Neural cell (in vitro differentiated cells): ENCODE data around the gene GLT8D1. TPM values are rescaled to one million over a fixed set of nuclear protein-coding genes. Genes with fewer than 3 reads are reported as not detected.

Experiments
- H2AFZ ChIP-seq: fragments of 200-600, 300-800 bp; sonication (generic), shearing (Covaris generic); 2 replicates; pipeline ENCODE4 v1.6.0; 2014; ENCODE audit warnings: low read depth, mild to moderate bottlenecking, antibody characterized with exemption, low read length, moderate library complexity
- H3F3A ChIP-seq: fragments of 200-600 bp; shearing (Covaris generic); 2 replicates; pipeline ENCODE4 v1.6.1; 2016; ENCODE audit warnings: mild to moderate bottlenecking, moderate library complexity, mixed read lengths, antibody characterized with exemption, low read length; ENCODE audit not compliant: insufficient read depth, poor library complexity, severe bottlenecking
- H3K27ac ChIP-seq: fragments of 200-600, 300-800 bp; sonication (generic), shearing (Covaris generic); 2 replicates; pipeline ENCODE4 v1.5.1; 2014; ENCODE audit warnings: mild to moderate bottlenecking, low read length, moderate library complexity
- H3K27me3 ChIP-seq: fragments of 300-800, 200-600 bp; sonication (generic), shearing (Covaris generic); 2 replicates; pipeline ENCODE4 v1.6.0; 2014; ENCODE audit warnings: mild to moderate bottlenecking, low read depth, low read length, moderate library complexity; ENCODE audit not compliant: insufficient read depth
- H3K36me3 ChIP-seq: fragments of 300-800, 200-600 bp; sonication (generic), shearing (Covaris generic); 2 replicates; pipeline ENCODE4 v1.5.1; 2014; ENCODE audit warnings: mild to moderate bottlenecking, antibody characterized with exemption, low read length, moderate library complexity; ENCODE audit not compliant: insufficient read depth
- H3K4me2 ChIP-seq: fragments of 300-800, 200-600 bp; sonication (generic), shearing (Covaris generic); 2 replicates; pipeline ENCODE4 v1.6.0; 2014; ENCODE audit warnings: mild to moderate bottlenecking, low read length
- H3K4me3 ChIP-seq: fragments of 300-800, 200-600 bp; sonication (generic), shearing (Covaris generic); 2 replicates; pipeline ENCODE4 v1.5.1; 2014; ENCODE audit warnings: mild to moderate bottlenecking, low read length, moderate library complexity
- H3K79me2 ChIP-seq: fragments of 200-600 bp; shearing (Covaris generic); replicated peaks from 2 replicates; pipeline ENCODE4 v1.6.0; 2014; ENCODE audit warnings: mild to moderate bottlenecking, low read length, moderate library complexity; ENCODE audit not compliant: insufficient read depth
- H3K9ac ChIP-seq: fragments of 300-800, 200-600 bp; sonication (generic), shearing (Covaris generic); 2 replicates; pipeline ENCODE4 v1.6.1; 2016; ENCODE audit warnings: mild to moderate bottlenecking, low read length, mixed read lengths
- H3K9me2 ChIP-seq: fragments of 200-600 bp; shearing (Covaris generic); 2 replicates; pipeline ENCODE4 v1.6.1; 2016; ENCODE audit warnings: mild to moderate bottlenecking, low read length, mixed read lengths; ENCODE audit not compliant: insufficient read depth
- H3K9me3 ChIP-seq: fragments of 200-600, 300-800 bp; sonication (generic), shearing (Covaris generic); 2 replicates; pipeline ENCODE4 v1.6.1; 2016; ENCODE audit warnings: mild to moderate bottlenecking, mixed run types, low read length, moderate library complexity, mixed read lengths
- H4K20me1 ChIP-seq: fragments of 200-600 bp; shearing (Covaris generic); 2 replicates; pipeline ENCODE4 v1.6.1; 2016; ENCODE audit warnings: mild to moderate bottlenecking, mixed run types; ENCODE audit not compliant: insufficient read depth
- EP300 ChIP-seq: fragments of 450-650 bp; conservative IDR thresholded peaks from 2 replicates; pipeline ENCODE4 v1.6.1; 2014; ENCODE audit warnings: antibody characterized with exemption, mild to moderate bottlenecking, moderate library complexity; ENCODE audit not compliant: poor library complexity, severe bottlenecking
- EZH2 ChIP-seq: fragments of 200-600, 300-800 bp; shearing (Covaris generic), sonication (generic); IDR thresholded peaks from 2 replicates; pipeline ENCODE4 v1.6.1; 2014; ENCODE audit warnings: antibody characterized with exemption, low read length, borderline replicate concordance, mild to moderate bottlenecking; ENCODE audit not compliant: insufficient read depth, poor library complexity, severe bottlenecking
- MXI1 ChIP-seq: fragments of 450-650 bp; conservative IDR thresholded peaks from 2 replicates; pipeline ENCODE4 v1.6.1; 2014; ENCODE audit warnings: antibody characterized with exemption, mild to moderate bottlenecking; ENCODE audit not compliant: poor library complexity, severe bottlenecking
- POLR2AphosphoS5 ChIP-seq: IDR thresholded peaks from 2 replicates; pipeline ENCODE4 v1.6.1; 2012
- RAD21 ChIP-seq: fragments of 450-650 bp; conservative IDR thresholded peaks from 2 replicates; pipeline ENCODE4 v1.6.1; 2014; ENCODE audit warnings: antibody characterized with exemption, mild to moderate bottlenecking, moderate library complexity
- SMC3 ChIP-seq: fragments of 450-650 bp; conservative IDR thresholded peaks from 2 replicates; pipeline ENCODE4 v1.6.1; 2014; ENCODE audit warnings: antibody characterized with exemption, mild to moderate bottlenecking, moderate library complexity; ENCODE audit not compliant: poor library complexity
- TAF1 ChIP-seq: IDR thresholded peaks from 2 replicates; pipeline ENCODE4 v1.6.1; 2012; ENCODE audit warnings: low read depth
- polyA plus RNA-seq: library from polyadenylated mRNA; depleted of rRNA; stranded (reverse); fragments of >200 nt; gene quantifications from 2 replicates; pipeline ENCODE4 v1.2.3, GENCODE V29; 2014
- TF ChIP-seq, protein P1 (sequence below): IDR thresholded peaks from 2 replicates; pipeline ENCODE4 v1.6.1; 2012; ENCODE audit warnings: borderline replicate concordance

Gene GLT8D1
- polyA plus RNA-seq, 1 donor from 2014 or later: 182 TPM

DNA sequence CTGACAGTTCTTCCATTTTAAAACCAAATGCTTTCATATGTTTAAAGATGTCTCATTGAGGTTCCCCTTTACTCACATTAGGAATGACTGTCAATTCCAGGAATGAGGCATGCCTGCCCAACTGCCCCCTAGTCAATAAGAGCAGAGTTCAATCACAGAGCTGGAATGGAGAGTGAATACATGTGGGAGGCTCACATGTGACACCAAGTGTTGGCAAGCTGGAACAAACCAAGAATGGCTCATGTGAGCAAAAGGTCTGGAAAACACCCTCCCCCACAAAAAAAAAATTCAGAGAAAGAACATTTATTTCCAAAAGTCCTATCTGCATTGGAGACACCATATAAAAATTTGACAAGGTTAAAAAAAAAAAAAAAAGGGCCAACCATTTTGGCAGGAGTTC, 23.6 kb downstream of the GLT8D1 start:
- Histone ChIP-seq H3K36me3 (peaks cover 3% of the 10 kb centered on the region), H2AFZ (no peak overlapping the region), H3K4me2 (no peak overlapping the region), H4K20me1 (no peaks in the 10 kb centered on the region), H3K27ac (no peak overlapping the region), H3K9me3 (no peaks in the 10 kb centered on the region), H3F3A (no peaks in the 10 kb centered on the region), H3K27me3 (no peaks in the 10 kb centered on the region), H3K79me2 (peaks cover 59% of the 10 kb centered on the region), H3K4me3 (no peak overlapping the region), H3K9me2 (no peaks in the 10 kb centered on the region), H3K9ac (no peak overlapping the region)
- TF ChIP-seq SMC3: peak; percentile 39
- no peak for TF ChIP-seq EZH2
- TF ChIP-seq RAD21: no peak
- TF ChIP-seq EP300: no peak
- no peak for TF ChIP-seq MXI1

- H3K27me3 ChIP-seq: no peaks in the 10 kb centered on the region
- no peak overlapping the region for H3K4me3 ChIP-seq
- no peak overlapping the region for H3K4me2 ChIP-seq
- peaks cover 55% of the 10 kb centered on the region for H3K79me2 ChIP-seq
- H3K27ac ChIP-seq: no peak overlapping the region
- no peaks in the 10 kb centered on the region for H4K20me1 ChIP-seq
- no peaks in the 10 kb centered on the region for H3F3A ChIP-seq
- no peaks in the 10 kb centered on the region for H3K9me2 ChIP-seq
- H3K9me3 ChIP-seq: no peaks in the 10 kb centered on the region
- no peak for TF ChIP-seq MXI1
- no peak for TF ChIP-seq EP300
- TF ChIP-seq POLR2AphosphoS5: no peak
- no peak overlapping the region for H3K9ac ChIP-seq
- H2AFZ ChIP-seq: no peak overlapping the region
- H3K36me3 ChIP-seq: peaks cover 3% of the 10 kb centered on the region
Observed at GRCh38 chr3:52681596-52681995, 24.0 kb downstream of the GLT8D1 start.

DNA sequence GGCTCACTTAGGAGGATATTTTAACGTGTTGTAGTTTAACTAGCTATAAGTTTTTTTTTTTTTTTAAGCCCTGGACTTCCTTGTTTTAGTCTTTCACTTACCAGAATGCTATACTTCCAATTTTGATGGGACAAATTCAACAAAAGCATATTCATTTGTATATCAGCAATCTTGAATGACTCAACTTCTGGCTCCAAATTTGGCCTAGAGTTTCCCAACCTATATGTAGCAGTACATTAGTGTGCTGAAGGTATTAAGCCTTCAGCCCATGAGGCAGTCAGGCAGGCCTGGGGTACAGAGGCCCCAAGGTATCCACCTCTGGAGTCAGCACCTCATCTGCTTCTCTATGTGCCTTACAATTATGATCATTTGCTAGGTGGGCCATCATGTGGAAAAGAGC, 25.8 kb downstream of the GLT8D1 start:
- Histone ChIP-seq H3K27me3 (no peaks in the 10 kb centered on the region), H3K9me3 (no peaks in the 10 kb centered on the region), H3K4me3 (no peak overlapping the region), H3K9me2 (no peaks in the 10 kb centered on the region), H4K20me1 (no peaks in the 10 kb centered on the region), H3K9ac (no peak overlapping the region), H3F3A (no peaks in the 10 kb centered on the region), H3K27ac (no peak overlapping the region), H2AFZ (no peak overlapping the region), H3K79me2 (peaks cover 53% of the 10 kb centered on the region), H3K36me3 (peaks cover 3% of the 10 kb centered on the region), H3K4me2 (no peak overlapping the region)
- TF ChIP-seq TAF1 (no peak), SMC3 (no peak), MXI1 (no peak), RAD21 (no peak)
- TF ChIP-seq, protein P1, sequence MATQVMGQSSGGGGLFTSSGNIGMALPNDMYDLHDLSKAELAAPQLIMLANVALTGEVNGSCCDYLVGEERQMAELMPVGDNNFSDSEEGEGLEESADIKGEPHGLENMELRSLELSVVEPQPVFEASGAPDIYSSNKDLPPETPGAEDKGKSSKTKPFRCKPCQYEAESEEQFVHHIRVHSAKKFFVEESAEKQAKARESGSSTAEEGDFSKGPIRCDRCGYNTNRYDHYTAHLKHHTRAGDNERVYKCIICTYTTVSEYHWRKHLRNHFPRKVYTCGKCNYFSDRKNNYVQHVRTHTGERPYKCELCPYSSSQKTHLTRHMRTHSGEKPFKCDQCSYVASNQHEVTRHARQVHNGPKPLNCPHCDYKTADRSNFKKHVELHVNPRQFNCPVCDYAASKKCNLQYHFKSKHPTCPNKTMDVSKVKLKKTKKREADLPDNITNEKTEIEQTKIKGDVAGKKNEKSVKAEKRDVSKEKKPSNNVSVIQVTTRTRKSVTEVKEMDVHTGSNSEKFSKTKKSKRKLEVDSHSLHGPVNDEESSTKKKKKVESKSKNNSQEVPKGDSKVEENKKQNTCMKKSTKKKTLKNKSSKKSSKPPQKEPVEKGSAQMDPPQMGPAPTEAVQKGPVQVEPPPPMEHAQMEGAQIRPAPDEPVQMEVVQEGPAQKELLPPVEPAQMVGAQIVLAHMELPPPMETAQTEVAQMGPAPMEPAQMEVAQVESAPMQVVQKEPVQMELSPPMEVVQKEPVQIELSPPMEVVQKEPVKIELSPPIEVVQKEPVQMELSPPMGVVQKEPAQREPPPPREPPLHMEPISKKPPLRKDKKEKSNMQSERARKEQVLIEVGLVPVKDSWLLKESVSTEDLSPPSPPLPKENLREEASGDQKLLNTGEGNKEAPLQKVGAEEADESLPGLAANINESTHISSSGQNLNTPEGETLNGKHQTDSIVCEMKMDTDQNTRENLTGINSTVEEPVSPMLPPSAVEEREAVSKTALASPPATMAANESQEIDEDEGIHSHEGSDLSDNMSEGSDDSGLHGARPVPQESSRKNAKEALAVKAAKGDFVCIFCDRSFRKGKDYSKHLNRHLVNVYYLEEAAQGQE: no peak
